HAP-1 (cell line): ENCODE results near the gene ELFN1.

Experiments
- DNase-seq, 2 experiments: peaks; one replicate each; pipeline ENCODE4 v3.0.0-alpha.2; 2016 to 2020; ENCODE audit warnings: low spot score in 2 of 2
- H3K27me3 ChIP-seq: fragments of 250-450 bp; sonication (Bioruptor Pico); 2 replicates; pipeline ENCODE4 v1.5.1; 2020; ENCODE audit warnings: low read depth, mild to moderate bottlenecking, moderate library complexity
- H3K36me3 ChIP-seq: fragments of 250-450 bp; sonication (Bioruptor Pico); replicated peaks from 2 replicates; pipeline ENCODE4 v1.5.1; 2020; ENCODE audit warnings: mild to moderate bottlenecking
- H3K4me1 ChIP-seq: fragments of 250-450 bp; sonication (Bioruptor Pico); 2 replicates; pipeline ENCODE4 v1.5.1; 2020; ENCODE audit warnings: mild to moderate bottlenecking
- H3K4me3 ChIP-seq: fragments of 250-450 bp; sonication (Bioruptor Pico); 2 replicates; pipeline ENCODE4 v1.5.1; 2020; ENCODE audit warnings: mild to moderate bottlenecking, moderate library complexity
- H3K9me3 ChIP-seq: fragments of 250-450 bp; sonication (Bioruptor Pico); 2 replicates; pipeline ENCODE4 v1.5.1; 2020; ENCODE audit warnings: mild to moderate bottlenecking, moderate library complexity
- in situ Hi-C: fragments of 300-500 bp; cut with MboI; formaldehyde crosslinking; loops from 3 replicates; pipeline ENCODE4 v1.14.3; 2020; ENCODE audit warnings: low sequenced_read_pairs, inconsistent platforms, mixed read lengths

ELFN1 gene

GRCh38 chr7:1646391-1646790 is 23.7 kb upstream of the ELFN1 start:
- H3K36me3 ChIP-seq, result no peaks in the 10 kb centered on the region
- no peak for DNase-seq
- no peaks in the 10 kb centered on the region for H3K9me3 ChIP-seq
- H3K4me1 ChIP-seq, result no peaks in the 10 kb centered on the region
- H3K4me3 ChIP-seq, result no peak overlapping the region
- H3K27me3 ChIP-seq, result no peaks in the 10 kb centered on the region; the same call in 1 of the 2 replicates
- in situ Hi-C loops, result no loop called here

GRCh38 chr7:1646957-1647891 is 22.9 kb upstream of the ELFN1 start:
- peak in 1 of 2 experiments; percentile 51 for DNase-seq
- in situ Hi-C loops, result no loop called here
- Histone ChIP-seq H3K27me3 (no peaks in the 10 kb centered on the region; the same call in 1 of the 2 replicates), H3K9me3 (no peaks in the 10 kb centered on the region), H3K36me3 (no peaks in the 10 kb centered on the region), H3K4me1 (no peaks in the 10 kb centered on the region), H3K4me3 (no peak overlapping the region)

GRCh38 chr7:1647961-1648672 is 22.0 kb upstream of the ELFN1 start:
- Histone ChIP-seq H3K27me3 (no peaks in the 10 kb centered on the region), H3K4me1 (no peaks in the 10 kb centered on the region), H3K36me3 (no peaks in the 10 kb centered on the region), H3K4me3 (no peak overlapping the region), H3K9me3 (no peaks in the 10 kb centered on the region)
- DNase-seq, result no peak
- in situ Hi-C loops, result no loop called here

GRCh38 chr7:1649751-1650326 is 20.2 kb upstream of the ELFN1 start:
- no peaks in the 10 kb centered on the region for H3K4me1 ChIP-seq
- H3K9me3 ChIP-seq, result no peaks in the 10 kb centered on the region
- in situ Hi-C loops, result no loop called here
- DNase-seq, result no peak
- H3K27me3 ChIP-seq, result no peaks in the 10 kb centered on the region
- H3K4me3 ChIP-seq, result no peak overlapping the region
- no peaks in the 10 kb centered on the region for H3K36me3 ChIP-seq

GRCh38 chr7:1650363-1651030 is 19.6 kb upstream of the ELFN1 start:
- H3K4me1 ChIP-seq, result no peaks in the 10 kb centered on the region
- in situ Hi-C loops, result no loop called here
- no peak overlapping the region for H3K4me3 ChIP-seq
- H3K9me3 ChIP-seq, result no peaks in the 10 kb centered on the region
- no peaks in the 10 kb centered on the region for H3K36me3 ChIP-seq
- H3K27me3 ChIP-seq, result no peaks in the 10 kb centered on the region
- DNase-seq, result no peak

- no peaks in the 10 kb centered on the region for H3K4me1 ChIP-seq
- 0 out of 2 replicates have a peak, but pooled peaks cover under 1% of the 10 kb centered on the region for H3K27me3 ChIP-seq
- DNase-seq, result no peak
- H3K36me3 ChIP-seq, result no peaks in the 10 kb centered on the region
- H3K4me3 ChIP-seq, result no peak overlapping the region
- in situ Hi-C loops, result no loop called here
- H3K9me3 ChIP-seq, result no peaks in the 10 kb centered on the region
These were observed 19.0 kb upstream of the ELFN1 start for GRCh38 chr7:1651031-1651446.

- H3K4me1 ChIP-seq, result no peaks in the 10 kb centered on the region
- 0 out of 2 replicates have a peak, but pooled peaks cover 2% of the 10 kb centered on the region for H3K27me3 ChIP-seq
These were observed 18.2 kb upstream of the ELFN1 start for GRCh38 chr7:1651891-1652290.

GRCh38 chr7:1653500-1653899 is 16.6 kb upstream of the ELFN1 start:
- Histone ChIP-seq H3K27me3 (0 out of 2 replicates have a peak, but pooled peaks cover 2% of the 10 kb centered on the region), H3K36me3 (no peaks in the 10 kb centered on the region), H3K4me3 (no peak overlapping the region), H3K9me3 (no peaks in the 10 kb centered on the region), H3K4me1 (no peaks in the 10 kb centered on the region)
- no peak for DNase-seq
- in situ Hi-C loops, result no loop called here

More at GRCh38 chr7:1651891-1652290, 18.2 kb upstream of the ELFN1 start:
- Histone ChIP-seq H3K4me3 (no peak overlapping the region), H3K36me3 (no peaks in the 10 kb centered on the region), H3K9me3 (no peaks in the 10 kb centered on the region)
- no peak for DNase-seq
- in situ Hi-C loops, result no loop called here

- no peaks in the 10 kb centered on the region for H3K9me3 ChIP-seq
- no peaks in the 10 kb centered on the region for H3K36me3 ChIP-seq
- no peaks in the 10 kb centered on the region for H3K4me1 ChIP-seq
- H3K27me3 ChIP-seq, result 0 out of 2 replicates have a peak, but pooled peaks cover 2% of the 10 kb centered on the region
- H3K4me3 ChIP-seq, result no peak overlapping the region
- no peak for DNase-seq
- in situ Hi-C loops, result no loop called here
These were observed 16.0 kb upstream of the ELFN1 start for GRCh38 chr7:1654111-1654510.

- no peak overlapping the region for H3K4me3 ChIP-seq
- no peaks in the 10 kb centered on the region for H3K36me3 ChIP-seq
- DNase-seq, result no peak
- H3K4me1 ChIP-seq, result no peaks in the 10 kb centered on the region
- 0 out of 2 replicates have a peak, but pooled peaks cover 2% of the 10 kb centered on the region for H3K27me3 ChIP-seq
- in situ Hi-C loops, result no loop called here
- H3K9me3 ChIP-seq, result no peaks in the 10 kb centered on the region
These were observed 15.2 kb upstream of the ELFN1 start for GRCh38 chr7:1654738-1655475.

- H3K4me3 ChIP-seq, result no peak overlapping the region
- H3K9me3 ChIP-seq, result no peaks in the 10 kb centered on the region
- H3K27me3 ChIP-seq, result peaks cover 6% of the 10 kb centered on the region; the same call in 1 of the 2 replicates
- no peaks in the 10 kb centered on the region for H3K4me1 ChIP-seq
- H3K36me3 ChIP-seq, result no peaks in the 10 kb centered on the region
- in situ Hi-C loops, result no loop called here
- no peak for DNase-seq
These were observed 10.4 kb upstream of the ELFN1 start for GRCh38 chr7:1659696-1660095.

GRCh38 chr7:1661461-1661860 is 8.6 kb upstream of the ELFN1 start:
- in situ Hi-C loops, result no loop called here
- peaks cover 9% of the 10 kb centered on the region for H3K27me3 ChIP-seq

GRCh38 chr7:1662101-1662500 is 8.0 kb upstream of the ELFN1 start:
- no peaks in the 10 kb centered on the region for H3K36me3 ChIP-seq
- H3K9me3 ChIP-seq, result no peaks in the 10 kb centered on the region
- H3K27me3 ChIP-seq, result peaks cover 16% of the 10 kb centered on the region
- in situ Hi-C loops, result no loop called here
- DNase-seq, result peak in 1 of 2 experiments; percentile 7
- no peak overlapping the region for H3K4me3 ChIP-seq
- H3K4me1 ChIP-seq, result no peaks in the 10 kb centered on the region

More at GRCh38 chr7:1661461-1661860, 8.6 kb upstream of the ELFN1 start:
- Histone ChIP-seq H3K4me1 (no peaks in the 10 kb centered on the region), H3K36me3 (no peaks in the 10 kb centered on the region), H3K9me3 (no peaks in the 10 kb centered on the region), H3K4me3 (no peak overlapping the region)
- DNase-seq, result no peak
